ENCODE data around the gene NFKB2. TPM values are rescaled to one million over a fixed set of nuclear protein-coding genes. Genes with fewer than 3 reads are reported as not detected.
A peak's percentile ranks its signal among the peaks of the same experiment; 100 is the strongest.

Gene NFKB2
- total RNA-seq, 1 donor from 2014 or later = 45.0 TPM

- DNase-seq (ENCODE audit: low read depth) = peak; percentile 96
Observed at GRCh38 chr10:102394079-102394800, 1.3 kb upstream of the NFKB2 start.

- peak; percentile 47 for DNase-seq (ENCODE audit: low read depth)
Observed at GRCh38 chr10:102394801-102395399, 605 bp upstream of the NFKB2 start.

DNA sequence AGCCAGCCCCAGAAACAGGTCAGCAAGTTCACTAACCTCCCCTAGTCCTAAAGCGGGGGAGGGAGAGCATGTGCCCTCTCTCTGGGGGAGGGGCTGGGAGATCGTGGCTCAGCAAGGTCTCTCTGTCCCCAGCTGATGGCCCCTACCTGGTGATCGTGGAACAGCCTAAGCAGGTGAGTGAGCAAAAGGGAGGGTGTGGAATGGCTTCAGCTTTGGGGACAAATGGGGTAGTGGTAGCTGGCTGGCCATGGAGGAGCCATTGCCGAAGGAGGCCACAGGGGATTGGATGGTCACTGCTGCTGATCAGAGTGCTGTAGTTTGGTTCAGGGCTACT lies 779 bp downstream of the NFKB2 start:
- no peak for DNase-seq (ENCODE audit: low read depth)

- no peak for DNase-seq (ENCODE audit: low read depth)
Observed at GRCh38 chr10:102396730-102397151, 1.2 kb downstream of the NFKB2 start.

DNA sequence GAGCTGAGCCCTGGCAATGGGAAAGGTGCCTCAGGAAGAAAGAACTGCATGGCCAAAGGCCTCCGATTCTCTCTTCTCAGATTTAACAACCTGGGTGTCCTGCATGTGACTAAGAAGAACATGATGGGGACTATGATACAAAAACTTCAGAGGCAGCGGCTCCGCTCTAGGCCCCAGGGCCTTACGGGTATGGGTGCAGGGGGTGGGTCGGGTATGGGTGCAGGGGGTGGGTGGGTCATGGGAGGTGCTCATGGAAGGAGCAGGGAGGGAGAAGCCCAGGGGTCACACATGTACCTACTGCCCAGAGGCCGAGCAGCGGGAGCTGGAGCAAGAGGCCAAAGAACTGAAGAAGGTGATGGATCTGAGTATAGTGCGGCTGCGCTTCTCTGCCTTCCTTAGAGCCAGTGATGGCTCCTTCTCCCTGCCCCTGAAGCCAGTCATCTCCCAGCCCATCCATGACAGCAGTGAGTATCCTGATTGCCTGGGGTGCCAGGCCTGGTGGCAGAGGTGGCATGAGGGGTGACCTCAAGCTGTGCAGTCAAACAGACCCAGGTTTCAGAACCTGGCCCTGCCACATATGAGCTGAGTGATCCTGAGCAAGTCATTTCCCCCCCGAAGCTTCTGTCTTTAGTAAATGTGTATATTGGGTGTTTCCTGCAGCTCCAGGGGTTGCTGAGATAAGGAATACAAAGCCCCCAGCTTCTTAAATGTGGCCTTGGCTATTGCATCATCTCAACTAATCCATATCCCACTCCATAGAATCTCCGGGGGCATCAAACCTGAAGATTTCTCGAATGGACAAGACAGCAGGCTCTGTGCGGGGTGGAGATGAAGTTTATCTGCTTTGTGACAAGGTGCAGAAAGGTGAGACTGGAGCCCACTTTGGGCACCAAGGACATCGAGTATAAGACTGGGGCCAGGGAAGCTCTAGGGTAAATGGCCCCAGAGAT lies 2.0 kb downstream of the NFKB2 start:
- DNase-seq (ENCODE audit: low read depth) = no peak

DNA sequence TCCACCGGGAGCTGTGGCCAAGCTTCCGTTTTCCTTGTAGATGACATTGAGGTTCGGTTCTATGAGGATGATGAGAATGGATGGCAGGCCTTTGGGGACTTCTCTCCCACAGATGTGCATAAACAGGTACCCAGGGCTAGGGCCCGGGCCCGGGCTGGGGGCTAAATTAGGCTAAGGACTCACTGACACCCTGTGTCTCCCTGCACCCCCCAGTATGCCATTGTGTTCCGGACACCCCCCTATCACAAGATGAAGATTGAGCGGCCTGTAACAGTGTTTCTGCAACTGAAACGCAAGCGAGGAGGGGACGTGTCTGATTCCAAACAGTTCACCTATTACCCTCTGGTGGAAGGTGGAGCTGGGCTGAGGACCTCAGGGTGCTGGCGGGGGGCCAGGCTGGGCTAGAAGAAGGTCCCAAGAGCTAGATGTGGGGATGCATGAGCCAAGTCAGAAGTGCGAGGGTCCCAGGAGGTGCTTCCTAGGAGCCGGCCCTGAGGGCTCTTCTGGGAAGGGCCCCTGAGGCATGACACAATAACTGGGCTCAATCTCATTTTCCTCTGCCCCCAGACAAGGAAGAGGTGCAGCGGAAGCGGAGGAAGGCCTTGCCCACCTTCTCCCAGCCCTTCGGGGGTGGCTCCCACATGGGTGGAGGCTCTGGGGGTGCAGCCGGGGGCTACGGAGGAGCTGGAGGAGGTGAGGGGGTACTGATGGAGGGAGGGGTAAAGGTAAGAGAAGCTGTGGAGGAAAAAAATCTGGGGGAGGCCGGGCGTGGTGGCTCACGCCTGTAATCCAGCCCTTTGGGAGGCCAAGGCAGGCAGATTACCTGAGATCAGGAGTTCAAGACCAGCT lies 2.9 kb downstream of the NFKB2 start:
- no peak for DNase-seq (ENCODE audit: low read depth)

GRCh38 chr10:102399217-102400021 lies 3.9 kb downstream of the NFKB2 start:
- peak; percentile 84 for DNase-seq (ENCODE audit: low read depth)

DNA sequence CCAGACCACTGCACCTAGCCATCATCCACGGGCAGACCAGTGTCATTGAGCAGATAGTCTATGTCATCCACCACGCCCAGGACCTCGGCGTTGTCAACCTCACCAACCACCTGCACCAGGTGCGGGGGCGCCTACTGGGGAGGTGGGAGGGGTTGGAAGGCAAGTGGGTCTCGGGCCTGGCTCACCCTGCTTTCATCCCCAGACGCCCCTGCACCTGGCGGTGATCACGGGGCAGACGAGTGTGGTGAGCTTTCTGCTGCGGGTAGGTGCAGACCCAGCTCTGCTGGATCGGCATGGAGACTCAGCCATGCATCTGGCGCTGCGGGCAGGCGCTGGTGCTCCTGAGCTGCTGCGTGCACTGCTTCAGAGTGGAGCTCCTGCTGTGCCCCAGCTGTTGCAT lies 4.6 kb downstream of the NFKB2 start:
- no peak for DNase-seq (ENCODE audit: low read depth)

DNA sequence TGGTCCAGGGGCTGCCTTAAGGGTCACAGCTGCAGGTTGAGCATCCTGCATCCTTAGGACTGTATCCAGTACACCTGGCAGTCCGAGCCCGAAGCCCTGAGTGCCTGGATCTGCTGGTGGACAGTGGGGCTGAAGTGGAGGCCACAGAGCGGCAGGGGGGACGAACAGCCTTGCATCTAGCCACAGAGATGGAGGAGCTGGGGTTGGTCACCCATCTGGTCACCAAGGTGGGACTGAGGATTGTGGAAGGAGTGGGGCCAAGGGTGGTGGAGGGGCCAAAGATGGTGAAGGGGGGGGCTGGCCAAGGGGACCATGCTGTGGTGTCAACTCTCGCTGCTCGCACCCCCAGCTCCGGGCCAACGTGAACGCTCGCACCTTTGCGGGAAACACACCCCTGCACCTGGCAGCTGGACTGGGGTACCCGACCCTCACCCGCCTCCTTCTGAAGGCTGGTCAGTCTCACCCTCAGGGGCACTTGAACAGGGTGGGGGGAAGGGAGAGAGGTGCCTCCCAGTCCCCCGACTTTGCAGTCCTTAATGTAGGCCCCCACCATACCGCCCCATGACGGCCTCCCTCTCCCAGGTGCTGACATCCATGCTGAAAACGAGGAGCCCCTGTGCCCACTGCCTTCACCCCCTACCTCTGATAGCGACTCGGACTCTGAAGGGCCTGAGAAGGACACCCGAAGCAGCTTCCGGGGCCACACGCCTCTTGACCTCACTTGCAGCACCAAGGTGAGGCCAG lies 5.3 kb downstream of the NFKB2 start:
- DNase-seq (ENCODE audit: low read depth) = no peak

- no peak for DNase-seq (ENCODE audit: low read depth)
Observed at GRCh38 chr10:102401342-102401654, 5.8 kb downstream of the NFKB2 start.

DNA sequence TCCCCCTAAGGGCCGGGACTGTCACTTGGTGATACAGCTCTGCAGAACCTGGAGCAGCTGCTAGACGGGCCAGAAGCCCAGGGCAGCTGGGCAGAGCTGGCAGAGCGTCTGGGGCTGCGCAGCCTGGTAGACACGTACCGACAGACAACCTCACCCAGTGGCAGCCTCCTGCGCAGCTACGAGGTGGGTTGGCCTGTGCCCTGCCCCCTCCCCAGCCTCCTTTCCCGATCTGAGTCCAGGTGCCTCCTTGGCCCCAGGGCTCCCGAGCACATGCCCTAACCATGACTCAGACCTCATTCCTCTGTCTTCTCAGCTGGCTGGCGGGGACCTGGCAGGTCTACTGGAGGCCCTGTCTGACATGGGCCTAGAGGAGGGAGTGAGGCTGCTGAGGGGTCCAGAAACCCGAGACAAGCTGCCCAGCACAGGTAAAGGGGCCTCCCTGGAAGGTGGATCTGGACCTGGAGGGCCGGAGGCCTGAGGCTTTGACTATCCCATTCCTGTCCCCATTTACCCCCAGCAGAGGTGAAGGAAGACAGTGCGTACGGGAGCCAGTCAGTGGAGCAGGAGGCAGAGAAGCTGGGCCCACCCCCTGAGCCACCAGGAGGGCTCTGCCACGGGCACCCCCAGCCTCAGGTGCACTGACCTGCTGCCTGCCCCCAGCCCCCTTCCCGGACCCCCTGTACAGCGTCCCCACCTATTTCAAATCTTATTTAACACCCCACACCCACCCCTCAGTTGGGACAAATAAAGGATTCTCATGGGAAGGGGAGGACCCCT lies 6.4 kb downstream of the NFKB2 start:
- no peak for DNase-seq (ENCODE audit: low read depth)

GRCh38 chr10:102402512-102402896 lies 7.0 kb downstream of the NFKB2 start:
- DNase-seq (ENCODE audit: low read depth) = no peak

GRCh38 chr10:102403115-102403514 lies 7.6 kb downstream of the NFKB2 start:
- DNase-seq (ENCODE audit: low read depth) = no peak

DNA sequence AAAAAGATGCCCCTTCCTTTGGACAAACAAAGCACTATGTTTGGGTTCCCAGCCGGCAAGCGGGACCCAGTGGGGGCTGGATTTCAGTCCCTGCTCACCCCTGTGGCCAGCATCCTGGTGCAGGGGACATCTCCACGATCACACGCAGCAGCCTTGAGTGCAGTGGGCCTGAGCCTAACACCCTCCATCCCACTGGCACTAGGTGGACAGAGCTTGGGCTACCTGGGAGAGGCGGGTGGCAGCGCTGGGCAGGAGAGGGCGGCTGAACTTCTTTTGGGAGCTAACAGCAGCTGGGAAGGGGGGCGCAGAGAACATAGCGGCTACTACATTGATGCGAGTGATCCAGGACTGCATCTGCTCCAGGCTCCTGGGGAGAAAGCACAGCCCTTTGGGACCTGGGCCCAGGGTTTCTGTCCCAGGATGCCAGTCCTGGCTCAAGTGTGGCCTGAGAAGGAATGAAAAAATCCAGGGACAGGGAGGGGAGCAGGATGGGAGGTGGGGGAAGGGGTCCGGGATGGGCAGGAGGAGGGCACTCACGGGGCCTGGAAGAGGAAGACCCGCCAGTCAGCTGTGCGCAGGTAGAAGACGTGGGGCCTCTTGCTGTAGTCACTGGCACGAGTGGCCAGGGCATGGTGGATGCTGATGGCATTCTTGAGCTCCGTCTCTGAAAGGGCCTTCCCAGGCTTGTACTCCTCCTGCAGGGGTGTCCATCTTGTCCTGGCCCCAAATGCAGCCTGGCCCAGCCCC lies 9.0 kb downstream of the NFKB2 start:
- no peak for DNase-seq (ENCODE audit: low read depth)

DNA sequence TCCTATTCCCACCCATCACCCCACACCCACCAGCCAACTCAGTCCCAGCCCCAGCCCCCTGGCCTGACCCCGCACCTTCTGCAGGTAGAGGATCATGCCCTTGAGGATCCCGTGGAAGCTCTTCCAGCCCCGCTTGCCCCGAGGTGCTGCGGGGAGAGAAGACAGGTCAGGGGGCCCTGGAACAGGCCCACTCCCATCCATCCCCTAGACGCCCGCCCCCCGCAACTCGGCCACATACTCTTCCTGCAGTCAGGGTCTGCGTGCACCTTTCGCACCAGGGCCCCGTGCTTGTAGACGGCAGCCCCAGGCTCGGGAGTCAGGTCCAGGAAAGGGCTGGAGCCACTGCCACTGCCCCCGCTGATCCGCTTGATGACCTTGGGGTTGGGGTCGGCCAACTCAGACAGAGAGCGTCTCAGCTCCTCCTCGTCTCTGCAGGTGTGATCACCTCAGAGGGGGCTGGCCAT lies 9.6 kb downstream of the NFKB2 start:
- DNase-seq (ENCODE audit: low read depth) = no peak

- DNase-seq (ENCODE audit: low read depth) = no peak
Observed at GRCh38 chr10:102405632-102406031, 10.1 kb downstream of the NFKB2 start.

DNA sequence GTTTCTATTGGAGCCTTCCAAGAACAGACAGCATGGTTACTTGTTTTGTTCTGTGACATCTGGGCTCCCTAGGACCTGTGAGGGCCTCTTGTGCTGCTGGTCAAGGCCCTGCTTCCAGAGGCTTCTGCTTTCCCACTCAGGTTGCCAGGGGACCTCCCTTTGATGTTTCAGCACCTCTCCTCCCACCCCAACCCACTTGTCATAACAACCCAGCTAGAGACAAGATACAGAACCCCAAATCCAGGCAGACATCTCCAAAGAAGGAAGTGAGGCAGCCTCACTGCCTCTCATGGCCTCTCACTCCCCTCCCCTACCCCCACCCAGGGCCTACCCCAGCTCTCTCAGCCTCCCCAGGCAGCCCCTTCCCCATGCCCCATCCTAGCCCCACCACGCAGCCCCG lies 11.3 kb downstream of the NFKB2 start:
- no peak for DNase-seq (ENCODE audit: low read depth)
